Aorta (tissue), 5 donors: ENCODE measurements around the gene TSC22D4. TPM values are rescaled to one million over a fixed set of nuclear protein-coding genes. Genes with fewer than 3 reads are reported as not detected.
"Not testable (repeated sequence)": the region's sequence is repeated elsewhere in the genome, so short reads cannot be mapped to it uniquely, and the experiment has no call there.

Experiments
- ATAC-seq: fragments of 200-7000 bp; cut with Tn5 transposase; one replicate; pipeline ENCODE4 v1.9.1; 2022; ENCODE audit warnings: moderate library complexity; ENCODE audit not compliant: low FRiP score
- DNase-seq, 2 donors: peaks; one replicate each; pipeline ENCODE4 v3.0.0-alpha.2; 2020
- H3K27ac ChIP-seq, 2 donors: one replicate each; pipeline ENCODE4 v1.5.1; 2013; ENCODE audit warnings: low read length in 2 of 2, mild to moderate bottlenecking in 2 of 2, moderate library complexity in 2 of 2, control low read depth in 1 of 2, inconsistent platforms in 1 of 2, low read depth in 1 of 2
- H3K27me3 ChIP-seq, 2 donors: one replicate each; pipeline ENCODE4 v1.6.1; 2013; ENCODE audit warnings: control low read depth in 1 of 2, low read length in 1 of 2, mild to moderate bottlenecking in 1 of 2, moderate library complexity in 1 of 2; ENCODE audit not compliant: insufficient read depth in 2 of 2, control insufficient read depth in 1 of 2
- H3K36me3 ChIP-seq, 2 donors: one replicate each; pipeline ENCODE4 v1.6.1; 2013; ENCODE audit warnings: control low read depth in 1 of 2, low read length in 1 of 2, mild to moderate bottlenecking in 1 of 2; ENCODE audit not compliant: insufficient read depth in 2 of 2, control insufficient read depth in 1 of 2
- H3K4me1 ChIP-seq, 2 donors: one replicate each; pipeline ENCODE4 v1.6.1; 2013; ENCODE audit warnings: low read length in 2 of 2, control low read depth in 1 of 2, mild to moderate bottlenecking in 1 of 2, moderate library complexity in 1 of 2; ENCODE audit not compliant: insufficient read depth in 2 of 2, control insufficient read depth in 1 of 2
- H3K4me3 ChIP-seq, 2 donors: one replicate each; pipeline ENCODE4 v1.5.1; 2013; ENCODE audit warnings: low read length in 2 of 2, control low read depth in 1 of 2, mild to moderate bottlenecking in 1 of 2
- H3K9me3 ChIP-seq: one replicate; pipeline ENCODE4 v1.6.1; 2013; ENCODE audit warnings: mild to moderate bottlenecking, low read length; ENCODE audit not compliant: control insufficient read depth
- WGBS, 2 donors: extraction: QIAGEN DNeasy Blood & Tissue Kit; methylation state at CpG; one replicate each; pipeline ENCODE4 v1.1.7; 2013; 5-methylcytosine and 5-hydroxymethylcytosine counted together
- intact Hi-C, 2 donors: fragments of 100-400 bp; cut with DNase I; formaldehyde crosslinking; loops; one replicate each; pipeline versions ENCODE4 v1.14.2 to v1.15.0; 2022
- long read RNA-seq, 2 donors: library from polyadenylated mRNA; unstranded; transcript quantifications; one replicate each; pipeline ENCODE4 v2.0.0, GENCODE V29; 2020 to 2021
- polyA plus RNA-seq, 2 donors: library from polyadenylated mRNA; stranded (reverse); fragments of 200-250 nt; gene quantifications; one replicate each; pipeline ENCODE4 v1.2.3, GENCODE V29; 2013
- total RNA-seq, 2 donors: library from RNA; stranded (reverse); fragmentation: NEBNext Ultra II Directional; extraction: Animal tissue kit (Norgen Biotek cat#: 25700); gene quantifications; one replicate each; pipeline ENCODE4 v1.2.1, GENCODE V29; 2021
- donor health status: healthy with polysubstance abuse.
- donor health status: Bipolar disorder and iron deficiency.
- donor health status: DM: no; HTN: no; CAD: no.
- donor health status: DM: no; HTN: no; CAD: no.
- donor health status: DM: yes; HTN: yes; CAD: no.

TSC22D4 gene
- 10 to 100 TPM; 31.2 to 46.5 TPM for total RNA-seq
- polyA plus RNA-seq = 10 to 100 TPM; 18.8 to 35.5 TPM
- long read RNA-seq, donor 1, partial matches to known transcripts = 7 of 22 reads
- long read RNA-seq, donor 1, other reads (novel, unspliced or antisense) = 7 of 22 reads
- long read RNA-seq, donor 2, transcript TSC22D4-201 (5 exons, 2,383 nt) = major isoform, 5 of 16 reads
- long read RNA-seq, donor 2, partial matches to known transcripts = 7 of 16 reads
- long read RNA-seq, donor 2, other reads (novel, unspliced or antisense) = 2 of 16 reads

- intact Hi-C loops = loop anchor here in 1 of 2 donors (10.0 kb wide), 1 partner anchor 376 kb away; the partner anchor contains the start of gene SLC12A9
- H3K4me3 ChIP-seq = peak within 1 kb of the TSS; percentile 85 to 91
- H3K4me1 ChIP-seq = no peaks in the 10 kb centered on the region
- no peaks in the 10 kb centered on the region for H3K9me3 ChIP-seq
- DNase-seq (peak; percentile 97 to 98), ATAC-seq (peak; percentile 93)
- H3K27ac ChIP-seq = peak within 1 kb of the TSS in 1 of 2 donors; percentile 58
- no peaks in the 10 kb centered on the region for H3K27me3 ChIP-seq
- no peaks in the 10 kb centered on the region for H3K36me3 ChIP-seq
- WGBS, 2 donors = 1% methylated on average over 19 to 27 of the region's 27 CpGs
Observed at GRCh38 chr7:100478958-100479660, at the start of gene TSC22D4. TSC22D4 (minus strand) TSS chr7:100479214; CDS start chr7:100478038, 1,176 bp downstream.

- H3K27ac ChIP-seq, H3K9me3 ChIP-seq, intact Hi-C loops, H3K36me3 ChIP-seq, ATAC-seq, H3K27me3 ChIP-seq, H3K4me1 ChIP-seq, H3K4me3 ChIP-seq: not testable (repeated sequence)
- WGBS, 2 donors = 83 to 88% methylated on average over 12 of the region's 12 CpGs
- DNase-seq = peak in 1 of 2 donors; percentile 2
Observed at GRCh38 chr7:100528108-100528866, 49.3 kb upstream of the TSC22D4 start.

- 88 to 91% methylated on average over 26 to 31 of the region's 34 CpGs for WGBS, 2 donors
- H3K27me3 ChIP-seq, H3K36me3 ChIP-seq, H3K27ac ChIP-seq, H3K4me1 ChIP-seq, H3K4me3 ChIP-seq, H3K9me3 ChIP-seq, DNase-seq, ATAC-seq, intact Hi-C loops: not testable (repeated sequence)
Observed at GRCh38 chr7:100523192-100523591, 44.2 kb upstream of the TSC22D4 start.

- H3K27ac ChIP-seq, H3K36me3 ChIP-seq, H3K4me1 ChIP-seq, H3K4me3 ChIP-seq, DNase-seq, intact Hi-C loops, ATAC-seq, H3K27me3 ChIP-seq, H3K9me3 ChIP-seq: not testable (repeated sequence)
- 83 to 88% methylated on average over 2 of the region's 3 CpGs for WGBS, 2 donors
Observed at GRCh38 chr7:100521909-100522593, 43.0 kb upstream of the TSC22D4 start.

GRCh38 chr7:100521076-100521475, 42.1 kb upstream of the TSC22D4 start:
- Histone ChIP-seq H3K9me3 (no peaks in the 10 kb centered on the region), H3K4me3 (no peak overlapping the region), H3K36me3 (no peaks in the 10 kb centered on the region), H3K27me3 (no peaks in the 10 kb centered on the region), H3K27ac (no peak overlapping the region), H3K4me1 (no peaks in the 10 kb centered on the region)
- DNase-seq (no peak), ATAC-seq (no peak)
- intact Hi-C loops = no loop called here
- 89 to 93% methylated on average over 2 of the region's 2 CpGs for WGBS, 2 donors

GRCh38 chr7:100520138-100520537, 41.1 kb upstream of the TSC22D4 start:
- intact Hi-C loops = no loop called here
- WGBS, 2 donors = 39 to 42% methylated on average over 1 of the region's 1 CpG
- no peaks in the 10 kb centered on the region for H3K9me3 ChIP-seq
- DNase-seq (peak in 1 of 2 donors; percentile 3), ATAC-seq (no peak)
- H3K36me3 ChIP-seq = no peaks in the 10 kb centered on the region
- H3K27me3 ChIP-seq = no peaks in the 10 kb centered on the region
- no peaks in the 10 kb centered on the region for H3K4me1 ChIP-seq
- no peak overlapping the region for H3K4me3 ChIP-seq
- H3K27ac ChIP-seq = no peak overlapping the region

- no peaks in the 10 kb centered on the region for H3K27me3 ChIP-seq
- 48 to 64% methylated on average over 6 of the region's 6 CpGs for WGBS, 2 donors
- no peaks in the 10 kb centered on the region for H3K4me1 ChIP-seq
- ATAC-seq (no peak), DNase-seq (no peak)
- no peak overlapping the region for H3K4me3 ChIP-seq
- H3K9me3 ChIP-seq = no peaks in the 10 kb centered on the region
- intact Hi-C loops = no loop called here
- no peak overlapping the region for H3K27ac ChIP-seq
- H3K36me3 ChIP-seq = no peaks in the 10 kb centered on the region
Observed at GRCh38 chr7:100519580-100519979, 40.6 kb upstream of the TSC22D4 start.

- Histone ChIP-seq H3K36me3 (no peaks in the 10 kb centered on the region), H3K27ac (no peak overlapping the region), H3K9me3 (no peaks in the 10 kb centered on the region), H3K27me3 (no peaks in the 10 kb centered on the region), H3K4me1 (no peaks in the 10 kb centered on the region), H3K4me3 (no peak overlapping the region)
- intact Hi-C loops = no loop called here
- ATAC-seq (no peak), DNase-seq (no peak)
- 79 to 81% methylated on average over 2 of the region's 2 CpGs for WGBS, 2 donors
Observed at GRCh38 chr7:100517305-100517704, 38.3 kb upstream of the TSC22D4 start.
